ENCODE results near the gene KMO. TPM values are rescaled to one million over a fixed set of nuclear protein-coding genes. Genes with fewer than 3 reads are reported as not detected.

KMO gene
- polyA plus RNA-seq, 5 donors, result 0.29 to 0.98 (median 0.61) TPM

DNA sequence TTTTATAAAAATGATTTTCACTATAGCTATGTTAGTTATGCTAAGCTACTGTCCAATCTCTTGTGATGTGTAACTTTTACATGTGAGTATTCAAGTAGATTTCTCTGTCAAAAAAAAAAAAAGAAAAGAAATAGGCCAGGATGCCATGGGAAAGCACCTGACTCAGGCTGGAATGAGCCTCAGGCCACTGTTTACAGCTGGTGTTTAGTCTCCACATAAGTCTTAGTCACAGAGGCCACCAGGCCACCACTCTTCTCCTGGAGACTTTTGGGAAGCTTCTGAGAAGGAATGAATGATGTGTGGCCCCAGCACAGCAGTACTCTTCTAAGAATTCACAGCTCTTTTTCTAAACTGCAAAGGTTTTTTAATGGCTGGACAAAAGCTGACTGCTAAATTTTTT, 59.1 kb downstream of the KMO start:
- no peak for DNase-seq

DNA sequence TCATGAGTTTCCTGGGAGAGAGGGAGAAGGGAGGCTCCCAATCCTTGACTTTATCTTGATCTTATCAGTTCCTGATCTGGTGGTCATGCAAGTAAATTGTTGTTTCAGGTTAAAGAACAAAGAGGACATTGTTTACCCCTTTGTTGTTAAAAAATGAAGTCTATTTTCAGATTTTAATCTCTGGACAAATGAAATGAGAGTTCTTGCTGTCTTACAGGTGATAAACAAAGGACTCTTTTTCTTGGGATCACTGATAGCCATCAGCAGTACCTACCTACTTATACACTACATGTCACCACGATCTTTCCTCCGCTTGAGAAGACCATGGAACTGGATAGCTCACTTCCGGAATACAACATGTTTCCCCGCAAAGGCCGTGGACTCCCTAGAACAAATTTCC, 59.6 kb downstream of the KMO start:
- no peak for DNase-seq

- no peak for DNase-seq
Observed at GRCh38 chr1:241592273-241592958, 60.2 kb downstream of the KMO start.

- no peak for DNase-seq
Observed at GRCh38 chr1:241593186-241593585, 61.0 kb downstream of the KMO start.

GRCh38 chr1:241596633-241597032, 64.5 kb downstream of the KMO start:
- DNase-seq, result no peak

DNA sequence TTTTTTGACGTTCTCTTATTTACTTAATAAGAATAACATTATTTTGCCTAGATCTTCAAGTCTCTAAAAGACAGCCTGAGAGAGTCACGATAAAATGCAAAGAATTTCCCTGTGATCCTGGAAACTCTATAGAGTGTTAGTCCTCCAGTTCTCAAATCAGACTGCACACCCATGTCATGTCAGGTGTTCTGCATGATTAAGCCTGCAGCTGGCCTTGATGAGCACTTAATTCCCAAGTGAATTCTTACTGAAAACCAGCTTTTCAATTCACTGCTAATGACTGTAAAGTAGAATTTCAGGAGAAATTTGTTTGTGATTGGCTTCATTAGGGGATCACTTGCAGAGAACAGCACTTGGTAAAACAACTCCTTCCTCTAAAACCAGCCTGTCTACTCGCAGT, 66.1 kb downstream of the KMO start:
- DNase-seq, result no peak

- no peak for DNase-seq
Observed at GRCh38 chr1:241600496-241600901, 68.3 kb downstream of the KMO start.

DNA sequence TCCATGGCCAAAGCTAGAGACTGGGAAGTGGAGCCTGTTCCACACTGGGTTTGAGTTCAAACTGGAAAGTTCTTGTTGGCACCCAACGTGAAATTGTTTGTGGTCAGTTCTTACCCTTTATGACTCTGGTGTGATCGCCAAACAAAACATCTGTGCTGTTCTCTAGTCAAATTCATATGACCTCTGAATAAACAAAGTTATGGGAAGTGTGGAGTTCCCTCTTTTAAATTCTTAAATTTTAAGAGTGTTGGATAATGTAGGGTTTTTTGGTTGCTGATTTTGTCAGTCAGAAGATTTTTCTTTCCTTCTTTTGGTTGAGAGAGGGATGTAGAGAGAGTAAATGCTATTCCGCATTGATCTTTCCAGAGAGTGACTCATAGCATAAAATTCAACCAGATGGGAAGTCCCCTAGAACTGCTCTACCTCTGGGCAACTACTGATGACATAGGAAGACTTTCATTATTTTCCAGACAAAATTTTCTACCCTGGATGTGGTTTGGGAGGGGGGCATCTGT, 71.6 kb downstream of the KMO start:
- no peak for DNase-seq

DNA sequence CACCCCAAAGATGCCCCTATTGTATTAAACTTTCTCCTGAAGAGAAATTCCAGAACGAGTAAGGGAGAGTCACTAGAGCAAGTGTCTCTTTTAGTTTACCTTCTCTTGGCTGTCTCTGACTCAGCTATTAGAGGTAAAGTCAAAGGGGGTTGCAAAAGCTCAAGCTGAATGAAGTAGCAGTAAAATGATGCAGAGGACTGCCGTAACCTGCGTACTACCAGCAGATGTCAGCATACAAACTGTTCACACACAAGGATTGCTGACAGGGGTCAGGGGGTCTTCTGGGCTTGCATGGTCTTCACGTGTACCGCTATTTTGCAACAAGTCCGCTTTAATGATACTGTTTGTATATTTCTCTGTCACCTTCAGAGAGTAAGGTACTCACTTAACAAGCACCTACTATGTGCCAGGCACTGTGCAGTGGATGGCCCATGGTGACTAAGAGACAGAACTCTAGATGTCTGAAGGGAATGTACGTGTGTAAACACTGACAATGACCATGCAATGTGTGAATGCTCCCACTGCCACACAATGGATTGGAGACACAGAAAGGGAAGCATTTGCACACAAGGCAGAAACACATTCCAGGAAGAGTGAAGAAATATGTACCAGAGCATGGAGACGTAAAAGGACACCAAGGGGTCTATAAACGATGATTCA, 73.1 kb downstream of the KMO start:
- no peak for DNase-seq

- DNase-seq, result no peak
Observed at GRCh38 chr1:241606544-241606943, 74.4 kb downstream of the KMO start.

- no peak for DNase-seq
Observed at GRCh38 chr1:241607497-241607896, 75.3 kb downstream of the KMO start.

GRCh38 chr1:241608379-241609033, 76.3 kb downstream of the KMO start:
- DNase-seq, result no peak

DNA sequence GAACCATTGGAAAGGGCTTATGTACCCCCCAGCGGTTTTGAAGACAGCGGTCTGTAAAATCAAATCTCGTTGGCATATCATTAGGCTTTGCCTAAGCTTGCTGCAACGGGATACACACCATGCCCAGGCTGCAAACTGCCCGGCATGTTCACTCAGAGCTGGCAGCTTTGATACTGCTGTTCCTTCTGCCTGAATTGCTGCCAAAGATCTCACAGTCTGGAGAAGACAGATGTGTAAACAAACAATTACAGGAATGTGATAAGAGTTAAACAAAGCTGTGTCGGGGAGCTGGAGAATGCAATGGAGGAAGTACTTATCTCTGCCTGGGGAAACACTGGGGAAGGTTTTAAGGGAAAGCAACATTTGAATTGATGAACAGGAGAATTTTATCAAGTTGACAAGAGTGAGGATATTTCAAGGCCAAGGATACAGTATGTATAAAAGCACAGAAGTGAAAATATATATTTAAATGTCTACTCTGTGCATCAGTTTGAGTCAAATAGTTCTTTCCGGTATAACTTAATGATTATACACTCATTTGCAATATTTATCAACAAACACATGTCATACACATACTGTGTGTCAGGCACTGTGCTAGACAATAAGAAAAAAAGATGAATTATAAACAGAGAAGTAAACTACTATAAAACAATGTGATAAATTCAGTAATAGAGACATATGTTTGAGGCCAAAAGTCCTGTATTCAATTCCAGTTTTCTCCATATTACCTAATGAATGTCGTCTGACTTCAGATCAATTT, 78.1 kb downstream of the KMO start:
- peak; percentile 76 to 83 for DNase-seq

GRCh38 chr1:241611063-241611462, 78.9 kb downstream of the KMO start:
- peak in 1 of 2 donors; percentile 32 for DNase-seq

GRCh38 chr1:241611736-241612135, 79.6 kb downstream of the KMO start:
- no peak for DNase-seq

DNA sequence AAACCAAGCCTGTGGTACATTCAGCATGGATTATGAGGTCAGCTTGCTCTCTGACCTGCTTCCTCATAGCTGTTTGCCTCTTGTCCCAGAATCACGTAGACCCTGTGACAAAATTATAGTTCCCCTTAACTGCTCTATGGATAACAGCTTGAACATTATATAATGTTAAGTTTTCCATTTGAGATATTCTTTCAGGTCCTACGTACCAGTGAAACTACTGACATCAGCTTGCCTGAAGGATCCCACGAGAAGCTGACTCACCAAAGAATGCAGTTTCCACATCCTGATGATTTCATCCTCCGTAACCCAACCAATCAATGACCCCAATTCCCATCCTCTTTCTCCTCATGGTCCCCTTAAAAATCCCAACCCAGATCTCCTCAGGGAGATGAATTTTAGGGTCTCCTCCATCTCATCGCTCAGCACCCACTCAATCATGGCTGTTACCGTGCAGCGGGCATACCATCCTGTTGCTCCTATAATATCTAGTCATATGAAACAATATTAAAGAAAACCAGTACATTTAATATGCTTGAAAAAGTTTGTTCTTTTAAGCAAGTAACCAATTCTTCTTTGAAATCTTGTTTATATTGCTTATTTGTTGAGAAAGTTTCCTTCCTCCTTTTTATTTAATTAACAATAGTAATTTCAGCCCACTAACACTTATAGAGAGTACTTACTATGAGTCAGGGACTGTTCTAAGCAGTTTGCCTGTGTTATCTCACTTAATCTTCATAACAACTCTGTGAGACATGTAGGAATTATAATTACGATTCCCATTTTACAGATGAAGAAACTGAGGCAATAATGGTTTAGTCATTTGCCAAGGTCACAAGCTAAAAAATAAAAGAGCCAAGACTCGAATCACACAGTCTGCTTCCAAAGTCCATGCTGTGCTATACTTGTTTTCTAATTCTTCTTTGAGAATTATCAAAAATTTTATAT, 80.6 kb downstream of the KMO start:
- DNase-seq, result no peak

GRCh38 chr1:241614144-241614543, 82.0 kb downstream of the KMO start:
- DNase-seq, result no peak

DNA sequence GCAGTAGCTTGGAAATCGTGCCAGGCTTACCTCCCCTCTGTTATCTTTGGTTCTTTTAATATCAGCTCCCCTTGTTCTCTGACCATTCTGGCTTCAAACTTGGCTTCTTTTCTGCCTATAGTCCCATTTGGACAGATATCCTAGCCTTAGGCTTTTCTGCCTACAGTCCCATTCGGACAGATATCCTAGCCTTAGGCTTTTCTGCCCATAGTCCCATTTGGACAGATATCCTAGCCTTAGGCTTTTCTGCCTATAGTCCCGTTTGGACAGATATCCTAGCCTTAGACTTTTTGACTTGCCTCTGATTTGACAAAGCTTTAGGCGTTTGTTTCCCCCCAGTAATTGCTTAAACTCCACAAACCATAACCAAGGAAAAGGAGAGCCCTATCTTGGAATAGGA, 82.4 kb downstream of the KMO start:
- no peak for DNase-seq

GRCh38 chr1:241615043-241615974, 83.1 kb downstream of the KMO start:
- DNase-seq, result no peak

DNA sequence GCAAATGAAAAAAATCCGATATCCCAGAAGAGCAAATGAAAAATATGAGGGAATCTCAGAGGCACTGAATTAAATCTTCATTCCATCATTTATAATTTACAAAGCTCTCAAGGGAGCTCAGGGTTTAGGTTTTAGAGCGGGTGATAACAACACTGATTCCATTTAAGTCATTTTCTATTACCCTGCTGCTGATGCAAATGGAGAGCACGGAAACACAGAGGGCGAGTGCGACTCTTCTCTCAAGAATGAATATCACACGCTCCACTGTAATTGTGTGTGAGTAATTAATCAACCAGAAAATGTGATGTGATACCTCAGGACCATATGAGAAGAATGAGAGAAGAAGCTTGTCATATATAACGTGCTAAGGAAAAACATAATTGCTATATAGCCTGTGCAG, 85.2 kb downstream of the KMO start:
- no peak for DNase-seq

Measured in right lung (tissue), 5 donors.